ENCODE data around the gene PIEZO1.
A peak's percentile ranks its signal among the peaks of the same experiment; 100 is the strongest.

The PIEZO1 gene

DNA sequence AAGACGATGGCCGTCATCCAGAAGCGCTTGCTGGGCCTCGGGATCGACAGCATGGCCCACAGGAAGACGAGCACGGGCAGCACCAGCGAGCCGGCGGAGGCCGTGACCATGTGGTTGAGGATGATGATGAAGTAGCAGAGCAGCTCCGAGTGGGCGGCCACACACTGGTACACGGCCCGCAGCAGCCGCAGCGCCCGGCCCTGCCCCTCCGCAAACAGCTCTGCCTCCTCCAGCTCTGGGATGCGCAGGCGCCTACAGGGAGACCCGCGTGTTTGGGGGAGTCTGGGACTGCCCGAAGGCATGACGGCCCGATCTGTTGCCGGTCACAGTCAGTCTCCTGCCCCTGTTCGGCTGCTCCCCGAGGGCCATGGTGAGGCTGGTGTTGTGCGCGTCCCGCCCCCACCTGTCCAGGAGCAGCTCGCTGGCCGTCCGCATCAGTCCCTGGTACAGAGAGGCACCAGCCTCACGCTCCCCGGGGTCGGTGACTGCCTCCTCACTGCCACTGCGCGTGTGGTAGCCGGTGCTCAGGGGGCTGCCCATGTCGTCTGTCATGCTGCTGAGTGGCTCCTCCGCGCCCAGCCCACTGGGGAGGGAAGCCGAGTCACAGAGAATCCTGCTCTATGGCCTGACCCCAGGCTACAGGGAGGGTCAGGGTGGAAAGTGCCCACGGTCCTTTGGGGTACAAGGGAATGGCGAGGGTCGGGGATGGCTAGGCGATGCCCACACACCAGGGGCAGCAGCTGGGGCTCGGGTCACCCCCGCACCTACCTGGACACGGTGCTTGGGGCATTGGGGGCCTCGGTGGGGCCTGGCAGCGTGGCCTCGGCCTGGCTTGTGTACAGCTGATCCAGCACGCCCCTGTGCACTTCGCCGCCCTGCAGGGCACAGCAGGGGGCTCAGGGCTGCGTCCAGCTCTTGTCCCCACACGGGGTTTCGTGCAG, 62.9 kb downstream of the PIEZO1 start:
- no peak overlapping the region for H3K27ac Mint-ChIP-seq (ENCODE audit: low read depth)
- no peak for DNase-seq (ENCODE audit: low spot score in 2 of 2)
- H3K27me3 Mint-ChIP-seq, result no peaks in the 10 kb centered on the region
- no peaks in the 10 kb centered on the region for H3K4me1 Mint-ChIP-seq
- H3K4me3 Mint-ChIP-seq, result no peak overlapping the region
- peaks cover 34% of the 10 kb centered on the region for H3K36me3 Mint-ChIP-seq (ENCODE audit: insufficient read depth)
- no peak for ATAC-seq (replicated peaks; ENCODE audit: extremely low read depth, poor library complexity, severe bottlenecking)
- H3K9me3 Mint-ChIP-seq, result no peaks in the 10 kb centered on the region

DNA sequence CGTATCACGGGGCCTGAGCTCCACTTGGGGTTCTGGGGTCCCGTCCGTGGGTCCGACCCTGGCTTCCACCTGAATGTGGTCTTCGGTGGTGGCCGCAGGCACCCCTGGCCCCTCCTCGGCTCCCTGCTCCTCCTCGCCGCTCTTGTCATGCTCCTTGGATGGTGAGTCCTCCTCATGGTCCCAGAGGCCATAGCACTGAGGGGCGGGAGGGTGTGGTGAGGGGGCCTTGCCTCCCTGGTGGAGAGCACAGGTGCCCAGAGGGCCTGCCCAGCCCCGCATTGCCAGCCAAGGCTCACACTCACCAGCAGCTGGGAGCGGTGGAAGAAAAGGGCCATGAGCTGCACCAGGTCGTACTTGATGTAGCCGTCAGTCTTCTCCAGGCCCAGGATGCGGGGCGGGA, 63.8 kb downstream of the PIEZO1 start:
- Mint-ChIP-seq H3K4me1 (no peaks in the 10 kb centered on the region), H3K27ac (ENCODE audit: low read depth) (no peak overlapping the region), H3K27me3 (no peaks in the 10 kb centered on the region), H3K9me3 (no peaks in the 10 kb centered on the region), H3K4me3 (no peak overlapping the region), H3K36me3 (ENCODE audit: insufficient read depth) (peaks cover 35% of the 10 kb centered on the region)
- ATAC-seq (replicated peaks; ENCODE audit: extremely low read depth, poor library complexity, severe bottlenecking), result no peak
- no peak for DNase-seq (ENCODE audit: low spot score in 2 of 2)

DNA sequence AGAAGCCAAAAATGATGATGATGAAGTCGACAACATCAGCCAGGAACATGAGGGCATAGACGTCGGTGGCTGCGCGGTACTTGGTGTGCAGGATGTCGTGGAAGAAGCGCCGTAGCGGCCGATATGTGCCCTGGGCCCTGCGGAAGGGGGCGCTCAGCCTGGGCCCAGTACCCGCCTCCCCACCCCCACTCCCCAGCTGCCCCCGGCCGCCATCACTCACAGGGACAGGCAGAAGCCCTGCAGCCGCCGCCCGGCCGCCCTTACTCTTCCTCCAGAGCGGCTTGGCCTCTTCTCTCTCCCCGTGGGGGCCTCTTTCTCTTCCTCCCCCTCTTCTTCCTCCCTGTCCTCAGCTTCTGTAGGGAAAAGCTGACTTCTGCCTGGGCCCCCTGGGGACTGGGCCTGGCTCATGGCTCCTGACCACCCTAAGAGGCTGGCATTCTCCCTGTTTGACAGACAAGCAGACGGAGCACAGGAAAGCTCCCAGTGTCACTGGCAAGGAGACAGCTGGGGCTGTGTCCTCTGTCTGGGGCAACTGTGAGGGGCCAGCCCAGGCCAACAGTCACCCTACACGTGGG, 64.5 kb downstream of the PIEZO1 start:
- peak overlapping the region; percentile 59 for H3K27ac Mint-ChIP-seq (ENCODE audit: low read depth)
- ATAC-seq (replicated peaks; ENCODE audit: extremely low read depth, poor library complexity, severe bottlenecking) (no peak), DNase-seq (ENCODE audit: low spot score in 2 of 2) (no peak)
- H3K4me3 Mint-ChIP-seq, result peak overlapping the region; percentile 52
- no peaks in the 10 kb centered on the region for H3K27me3 Mint-ChIP-seq
- H3K9me3 Mint-ChIP-seq, result no peaks in the 10 kb centered on the region
- no peaks in the 10 kb centered on the region for H3K4me1 Mint-ChIP-seq
- H3K36me3 Mint-ChIP-seq (ENCODE audit: insufficient read depth), result peaks cover 33% of the 10 kb centered on the region

DNA sequence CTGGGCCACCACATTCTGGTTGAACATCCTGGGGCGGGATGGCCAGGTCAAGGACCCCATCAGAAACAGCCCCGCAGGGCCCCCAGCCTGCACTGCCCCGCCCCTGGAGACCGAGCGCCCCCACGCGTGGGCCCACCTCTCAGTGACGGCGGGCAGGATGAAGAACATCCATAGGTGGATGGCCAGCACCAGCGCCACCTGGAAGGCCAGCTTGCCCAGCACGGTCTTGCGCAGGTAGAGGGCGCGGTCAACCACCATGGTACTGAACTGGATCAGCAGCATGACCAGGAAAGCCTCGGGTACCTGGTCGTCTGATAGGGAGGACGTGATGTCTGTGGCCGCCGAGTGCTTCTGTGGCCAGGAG, 65.1 kb downstream of the PIEZO1 start:
- no peaks in the 10 kb centered on the region for H3K4me1 Mint-ChIP-seq
- H3K27me3 Mint-ChIP-seq, result no peaks in the 10 kb centered on the region
- H3K36me3 Mint-ChIP-seq (ENCODE audit: insufficient read depth), result peaks cover 33% of the 10 kb centered on the region
- H3K4me3 Mint-ChIP-seq, result peak overlapping the region; percentile 52
- H3K27ac Mint-ChIP-seq (ENCODE audit: low read depth), result peak overlapping the region; percentile 59
- ATAC-seq (replicated peaks; ENCODE audit: extremely low read depth, poor library complexity, severe bottlenecking) (no peak), DNase-seq (ENCODE audit: low spot score in 2 of 2) (no peak)
- H3K9me3 Mint-ChIP-seq, result no peaks in the 10 kb centered on the region

DNA sequence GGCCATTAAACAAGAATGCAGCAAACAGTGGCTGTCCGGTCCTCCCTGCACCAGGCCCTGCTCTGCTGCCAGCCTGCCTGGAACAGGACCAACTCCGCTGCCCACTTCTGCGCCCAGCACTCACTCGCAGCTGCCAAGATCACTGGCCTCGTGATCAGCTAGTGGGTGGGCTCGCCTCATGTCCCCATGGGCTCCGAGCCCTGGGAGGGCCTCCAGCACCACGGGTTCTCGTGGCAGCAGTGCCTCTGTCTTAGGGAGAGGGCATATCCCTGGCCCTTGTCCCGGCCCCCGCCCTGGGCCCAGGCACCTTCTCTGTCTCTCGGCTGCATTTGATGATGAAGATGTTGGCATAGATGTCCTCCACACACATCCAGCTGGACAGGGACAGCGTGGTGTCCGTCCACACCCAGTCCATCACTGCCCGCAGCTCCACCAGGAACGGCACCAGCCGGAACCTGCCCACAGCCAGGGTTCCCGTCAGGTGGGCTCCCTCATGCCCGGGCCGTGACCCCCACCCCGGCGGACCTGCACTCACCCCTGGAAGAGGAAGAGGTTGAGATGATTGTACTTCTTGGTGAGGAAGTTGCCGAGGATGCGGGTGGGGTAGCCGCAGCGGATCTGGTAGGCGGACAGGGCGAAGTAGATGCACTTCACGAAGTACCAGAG, 65.6 kb downstream of the PIEZO1 start:
- H3K27ac Mint-ChIP-seq (ENCODE audit: low read depth), result no peak overlapping the region
- no peak for ATAC-seq (replicated peaks; ENCODE audit: extremely low read depth, poor library complexity, severe bottlenecking)
- no peaks in the 10 kb centered on the region for H3K27me3 Mint-ChIP-seq
- no peaks in the 10 kb centered on the region for H3K4me1 Mint-ChIP-seq
- H3K4me3 Mint-ChIP-seq, result no peak overlapping the region
- no peaks in the 10 kb centered on the region for H3K9me3 Mint-ChIP-seq
- peaks cover 31% of the 10 kb centered on the region for H3K36me3 Mint-ChIP-seq (ENCODE audit: insufficient read depth)
- DNase-seq (ENCODE audit: low spot score in 2 of 2), result no peak

DNA sequence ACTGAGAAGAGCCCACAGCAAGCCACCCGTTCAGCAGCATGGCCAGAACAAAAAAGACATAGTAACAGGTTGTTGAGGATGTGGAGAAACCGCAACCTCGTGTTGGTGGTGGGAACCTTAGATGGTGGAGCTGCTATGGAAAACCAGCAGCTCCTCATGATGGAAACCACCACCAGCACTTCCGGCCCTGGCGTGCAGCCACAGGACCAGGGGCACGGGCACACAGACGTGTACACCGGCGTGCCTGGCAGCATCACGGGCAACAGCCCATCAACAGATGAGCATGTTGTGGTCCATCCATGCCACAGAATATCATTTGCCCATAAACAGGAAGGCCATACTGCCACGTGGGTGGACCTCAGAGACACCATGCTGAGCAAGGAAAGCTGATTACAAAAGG, 66.8 kb downstream of the PIEZO1 start:
- Mint-ChIP-seq H3K27ac (ENCODE audit: low read depth) (no peak overlapping the region), H3K9me3 (no peaks in the 10 kb centered on the region), H3K36me3 (ENCODE audit: insufficient read depth) (peaks cover 38% of the 10 kb centered on the region), H3K4me3 (no peak overlapping the region), H3K27me3 (no peaks in the 10 kb centered on the region), H3K4me1 (no peaks in the 10 kb centered on the region)
- ATAC-seq (replicated peaks; ENCODE audit: extremely low read depth, poor library complexity, severe bottlenecking) (no peak), DNase-seq (ENCODE audit: low spot score in 2 of 2) (no peak)

DNA sequence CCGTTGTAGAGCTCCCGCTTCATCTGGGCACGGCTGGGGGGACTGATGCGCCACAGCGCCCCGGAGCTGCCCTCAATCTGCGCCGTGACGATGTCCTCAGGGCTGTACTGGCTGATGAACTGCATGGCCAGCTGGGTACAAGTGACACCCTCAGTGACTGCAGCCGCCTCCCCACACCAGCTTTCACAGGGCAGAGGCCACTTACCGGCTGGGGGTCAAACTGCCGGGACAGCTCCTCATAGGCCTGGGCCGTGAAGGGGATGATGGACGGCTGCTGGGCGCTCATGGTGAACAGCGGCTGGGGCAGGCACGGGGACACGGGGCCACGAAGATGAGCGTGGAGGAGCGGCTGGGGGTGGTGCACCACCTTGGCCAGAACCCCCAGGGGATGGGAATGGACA, 68.4 kb downstream of the PIEZO1 start:
- H3K4me3 Mint-ChIP-seq, result no peak overlapping the region
- H3K27me3 Mint-ChIP-seq, result no peaks in the 10 kb centered on the region
- H3K27ac Mint-ChIP-seq (ENCODE audit: low read depth), result peak overlapping the region; percentile 41
- peaks cover 32% of the 10 kb centered on the region for H3K36me3 Mint-ChIP-seq (ENCODE audit: insufficient read depth)
- H3K4me1 Mint-ChIP-seq, result no peaks in the 10 kb centered on the region
- H3K9me3 Mint-ChIP-seq, result no peaks in the 10 kb centered on the region
- no peak for ATAC-seq (replicated peaks; ENCODE audit: extremely low read depth, poor library complexity, severe bottlenecking)
- DNase-seq (ENCODE audit: low spot score in 2 of 2), result no peak

DNA sequence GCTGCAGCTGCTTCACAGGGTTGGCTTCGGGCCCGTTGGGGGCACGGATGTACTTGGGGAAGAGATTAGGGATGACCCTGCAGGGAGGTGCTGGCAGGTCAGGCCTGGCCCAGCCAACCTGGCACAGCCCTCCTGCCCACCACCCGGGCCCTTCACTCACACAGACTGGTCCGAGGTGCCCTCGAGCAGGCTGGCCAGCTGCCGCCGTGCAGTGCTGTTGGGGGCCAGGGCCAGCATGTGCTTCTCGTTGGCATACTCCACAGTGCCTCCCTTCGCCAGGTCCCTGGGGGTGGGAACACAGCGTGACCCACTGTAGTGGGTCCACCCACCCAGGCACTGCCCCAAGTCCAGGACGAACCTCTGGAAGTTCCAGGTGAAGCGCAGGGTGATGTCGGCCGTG, 68.8 kb downstream of the PIEZO1 start:
- Mint-ChIP-seq H3K4me3 (no peak overlapping the region), H3K9me3 (no peaks in the 10 kb centered on the region), H3K27ac (ENCODE audit: low read depth) (peak overlapping the region; percentile 41), H3K4me1 (no peaks in the 10 kb centered on the region), H3K36me3 (ENCODE audit: insufficient read depth) (peaks cover 29% of the 10 kb centered on the region), H3K27me3 (no peaks in the 10 kb centered on the region)
- DNase-seq (ENCODE audit: low spot score in 2 of 2) (no peak), ATAC-seq (replicated peaks; ENCODE audit: extremely low read depth, poor library complexity, severe bottlenecking) (no peak)

DNA sequence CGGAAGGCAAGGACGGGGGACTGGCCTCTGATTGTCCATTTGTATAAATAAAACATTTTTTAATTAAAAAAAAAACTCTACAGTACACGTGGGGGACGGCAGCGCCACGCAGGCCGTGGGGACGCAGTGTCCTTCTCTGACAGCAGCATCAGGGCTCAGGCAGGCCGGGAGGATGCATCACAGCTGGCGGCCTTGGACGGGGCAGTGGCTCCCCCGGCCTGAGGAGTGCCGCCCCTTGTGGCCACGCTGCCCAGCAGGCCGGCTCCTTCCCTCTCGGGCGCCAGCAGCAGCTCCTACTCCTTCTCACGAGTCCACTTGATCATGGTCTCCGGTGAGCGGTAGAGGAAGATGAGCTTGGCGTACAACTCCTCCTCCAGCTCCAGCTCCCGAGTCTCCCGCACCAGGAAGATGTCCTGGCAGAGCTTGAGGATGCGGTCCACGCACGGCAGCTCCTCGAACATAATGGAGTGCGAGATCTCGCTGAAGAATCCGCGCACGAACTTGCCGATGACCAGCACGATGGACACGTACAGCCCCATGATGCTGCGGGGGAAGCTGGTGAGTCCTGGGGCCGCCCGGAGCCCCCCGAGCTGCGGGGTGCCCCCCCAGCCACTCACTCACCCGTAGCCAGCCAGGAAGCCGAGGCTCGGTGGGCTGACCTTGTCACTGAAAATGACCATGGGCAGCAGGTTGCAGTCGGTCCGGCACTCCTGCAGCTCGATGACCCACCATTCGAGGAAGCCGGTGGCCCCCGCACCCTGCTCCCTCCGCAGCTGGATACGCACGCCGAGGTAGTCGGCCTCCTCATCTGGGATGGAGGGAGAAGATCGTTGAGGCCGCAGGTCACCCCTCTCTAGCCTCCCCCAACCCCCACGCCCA, 69.5 kb downstream of the PIEZO1 start:
- Mint-ChIP-seq H3K27me3 (no peaks in the 10 kb centered on the region), H3K36me3 (ENCODE audit: insufficient read depth) (peaks cover 23% of the 10 kb centered on the region), H3K4me1 (no peaks in the 10 kb centered on the region), H3K4me3 (no peak overlapping the region), H3K9me3 (no peaks in the 10 kb centered on the region), H3K27ac (ENCODE audit: low read depth) (peak overlapping the region; percentile 41)
- DNase-seq (ENCODE audit: low spot score in 2 of 2), result no peak
- ATAC-seq (replicated peaks; ENCODE audit: extremely low read depth, poor library complexity, severe bottlenecking), result no peak

DNA sequence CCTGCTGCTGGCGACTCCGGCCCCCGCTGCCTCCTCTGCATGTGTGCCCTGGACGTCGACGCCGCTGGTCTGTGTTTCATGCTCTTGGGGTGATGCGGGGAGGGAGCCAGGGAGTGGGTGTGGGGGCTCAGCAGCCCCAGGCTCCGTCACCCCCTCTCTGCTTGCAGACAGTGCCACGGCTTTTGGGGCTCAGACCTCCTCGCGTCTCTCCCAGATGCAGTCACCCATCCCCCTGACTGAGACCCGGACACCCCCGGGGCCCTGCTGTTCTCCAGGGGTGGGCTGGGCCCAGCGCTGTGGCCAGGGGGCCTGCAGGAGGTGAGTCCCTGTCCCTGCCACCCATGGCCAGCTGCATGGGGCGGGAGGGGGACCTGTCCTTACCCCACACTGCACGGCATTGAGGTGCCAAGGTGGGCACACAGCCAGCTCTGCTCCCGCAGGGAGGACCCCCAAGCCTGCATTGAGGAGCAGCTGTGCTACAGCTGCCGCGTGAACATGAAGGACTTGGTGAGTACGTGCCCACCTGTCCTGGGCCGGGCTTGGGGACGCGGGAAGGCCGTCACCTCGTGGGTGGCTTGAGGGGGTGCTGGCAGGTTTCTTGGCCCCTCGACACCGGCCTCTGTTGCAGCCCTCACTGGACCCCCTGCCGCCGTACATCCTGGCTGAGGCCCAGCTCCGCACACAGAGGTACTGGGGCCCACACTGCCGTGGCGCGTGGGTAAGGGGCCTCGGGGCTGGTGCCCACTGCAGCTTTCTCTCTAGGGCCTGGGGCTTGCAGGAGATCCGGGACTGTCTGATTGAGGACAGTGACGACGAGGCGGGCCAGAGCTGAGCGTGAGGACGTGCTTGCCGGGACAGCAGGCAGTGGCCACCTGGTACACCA, 70.4 kb downstream of the PIEZO1 start:
- ATAC-seq (replicated peaks; ENCODE audit: extremely low read depth, poor library complexity, severe bottlenecking) (no peak), DNase-seq (ENCODE audit: low spot score in 2 of 2) (no peak)
- Mint-ChIP-seq H3K36me3 (ENCODE audit: insufficient read depth) (peaks cover 19% of the 10 kb centered on the region), H3K4me3 (no peak overlapping the region), H3K9me3 (no peaks in the 10 kb centered on the region), H3K27me3 (no peaks in the 10 kb centered on the region), H3K4me1 (no peaks in the 10 kb centered on the region), H3K27ac (ENCODE audit: low read depth) (no peak overlapping the region)

DNA sequence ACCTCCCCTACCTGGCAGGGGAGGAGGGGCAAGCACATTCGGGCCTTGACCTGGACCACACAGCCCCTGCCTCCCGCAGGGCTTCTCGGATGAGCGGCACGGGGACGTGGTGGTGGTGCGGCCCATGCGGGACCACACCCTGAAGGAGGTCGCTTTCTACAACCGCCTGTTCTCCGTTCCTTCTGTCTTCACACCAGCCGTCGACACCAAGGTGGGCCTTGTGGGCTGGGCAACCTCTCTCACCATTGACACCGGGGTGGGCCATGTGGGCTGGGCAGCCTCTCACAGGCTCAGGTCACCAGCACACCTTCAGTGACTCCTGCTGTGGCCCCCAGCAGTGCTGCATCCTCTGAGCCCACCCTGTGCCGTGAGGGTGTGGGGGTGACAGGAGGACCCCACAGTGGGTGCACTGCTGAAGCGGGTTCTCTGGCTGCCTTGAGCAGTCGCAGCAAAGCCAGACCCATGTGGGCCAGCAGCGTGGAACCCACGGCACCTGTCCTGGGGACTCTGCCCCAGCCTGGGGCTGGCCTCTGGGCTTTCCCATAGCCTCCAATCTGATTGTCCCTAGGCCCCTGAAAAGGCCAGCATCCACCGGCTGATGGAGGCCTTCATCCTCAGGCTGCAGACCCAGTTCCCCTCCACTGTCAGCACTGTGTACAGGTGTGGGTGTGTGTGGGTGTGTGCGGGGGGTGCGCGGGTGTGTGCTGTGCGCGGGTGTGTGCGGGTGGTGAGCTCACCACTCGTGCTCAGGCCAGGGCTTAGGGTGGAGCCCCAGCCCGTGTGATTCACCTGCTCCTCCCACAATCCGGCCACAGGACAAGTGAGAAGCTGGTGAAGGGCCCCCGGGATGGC, 71.2 kb downstream of the PIEZO1 start:
- Mint-ChIP-seq H3K27me3 (no peaks in the 10 kb centered on the region), H3K4me1 (no peaks in the 10 kb centered on the region), H3K4me3 (no peak overlapping the region), H3K9me3 (no peaks in the 10 kb centered on the region), H3K27ac (ENCODE audit: low read depth) (no peak overlapping the region), H3K36me3 (ENCODE audit: insufficient read depth) (peaks cover 15% of the 10 kb centered on the region)
- ATAC-seq (replicated peaks; ENCODE audit: extremely low read depth, poor library complexity, severe bottlenecking) (no peak), DNase-seq (ENCODE audit: low spot score in 2 of 2) (no peak)

Measured in central memory CD8-positive, alpha-beta T cell (primary cell).